CD4-positive, CD25-positive, alpha-beta regulatory T cell (primary cell): ENCODE data around the gene TM9SF2. TPM values are rescaled to one million over a fixed set of nuclear protein-coding genes. Genes with fewer than 3 reads are reported as not detected.
"Not testable (repeated sequence)": the region's sequence is repeated elsewhere in the genome, so short reads cannot be mapped to it uniquely, and the experiment has no call there.

Experiments
- ATAC-seq, 2 donors: fragments of 150-1000 bp; cut with Tn5 transposase; one replicate each; pipeline ENCODE4 v1.10.0; 2021; ENCODE audit warnings: low read depth in 2 of 2, moderate number of reproducible peaks in 2 of 2, moderate library complexity in 1 of 2
- DNase-seq, 3 donors: peaks; one replicate each; pipeline versions ENCODE4 v3.0.0 to v3.0.0-alpha.2; 2012 to 2022; ENCODE audit warnings: mixed read lengths in 1 of 3
- H3K27ac ChIP-seq: one replicate; pipeline ENCODE4 v1.7.0; 2013; ENCODE audit warnings: mild to moderate bottlenecking, low read length; ENCODE audit not compliant: insufficient read depth, poor library complexity, severe bottlenecking
- H3K27me3 ChIP-seq: one replicate; pipeline ENCODE4 v1.7.0; 2013; ENCODE audit warnings: low read length; ENCODE audit not compliant: control insufficient read depth, insufficient read depth
- H3K36me3 ChIP-seq: one replicate; pipeline ENCODE4 v1.7.0; 2013; ENCODE audit warnings: mild to moderate bottlenecking, low read length, moderate library complexity; ENCODE audit not compliant: control insufficient read depth, insufficient read depth
- H3K4me1 ChIP-seq: 2 replicates; pipeline ENCODE4 v1.7.0; 2013; ENCODE audit warnings: mild to moderate bottlenecking, low read length; ENCODE audit not compliant: insufficient read depth, control insufficient read depth, poor library complexity, severe bottlenecking
- H3K4me3 ChIP-seq: one replicate; pipeline ENCODE4 v1.7.0; 2013; ENCODE audit warnings: low read depth, mild to moderate bottlenecking, low read length, moderate library complexity
- H3K9me3 ChIP-seq, 2 experiments: 1 replicate in 1 of 2; 2 replicates in 1 of 2; pipeline ENCODE4 v1.7.0; 2013; ENCODE audit warnings: low read length in 2 of 2, mild to moderate bottlenecking in 1 of 2, moderate library complexity in 1 of 2; ENCODE audit not compliant: control insufficient read depth in 2 of 2
- H3K27ac Mint-ChIP-seq, 3 donors: one replicate each; pipeline ENCODE4 v1.8.0; 2020 to 2022; ENCODE audit warnings: mild to moderate bottlenecking in 3 of 3, mixed read lengths in 3 of 3, moderate library complexity in 2 of 3
- H3K27me3 Mint-ChIP-seq: one replicate; pipeline ENCODE4 v1.8.0; 2022; ENCODE audit warnings: mild to moderate bottlenecking, mixed read lengths
- H3K36me3 Mint-ChIP-seq: one replicate; pipeline ENCODE4 v1.8.0; 2020; ENCODE audit warnings: mixed read lengths
- H3K4me1 Mint-ChIP-seq, 4 donors: one replicate each; pipeline ENCODE4 v1.8.0; 2020 to 2022; ENCODE audit warnings: mixed read lengths in 4 of 4, mild to moderate bottlenecking in 1 of 4
- H3K4me3 Mint-ChIP-seq, 4 donors: one replicate each; pipeline ENCODE4 v1.8.0; 2020 to 2022; ENCODE audit warnings: mild to moderate bottlenecking in 4 of 4, mixed read lengths in 4 of 4, moderate library complexity in 3 of 4
- H3K9me3 Mint-ChIP-seq, 7 donors: one replicate each; pipeline ENCODE4 v1.8.0; 2020 to 2022; ENCODE audit warnings: mixed read lengths in 7 of 7, mild to moderate bottlenecking in 3 of 7, moderate library complexity in 2 of 7
- polyA plus RNA-seq, 4 donors: library from polyadenylated mRNA; unstranded; fragments of 300-500 nt; fragmentation: Illumina TruSeq; gene quantifications; one replicate each; pipeline ENCODE4 v1.2.3, GENCODE V29; 2021
- total RNA-seq: library from RNA; stranded (reverse); gene quantifications from one replicate; pipeline ENCODE4 v1.2.3, GENCODE V29; 2022

TM9SF2 gene
- total and polyA plus RNA-seq, 5 donors from 2014 or later = 53.7 to 124 (median 111) TPM

DNA sequence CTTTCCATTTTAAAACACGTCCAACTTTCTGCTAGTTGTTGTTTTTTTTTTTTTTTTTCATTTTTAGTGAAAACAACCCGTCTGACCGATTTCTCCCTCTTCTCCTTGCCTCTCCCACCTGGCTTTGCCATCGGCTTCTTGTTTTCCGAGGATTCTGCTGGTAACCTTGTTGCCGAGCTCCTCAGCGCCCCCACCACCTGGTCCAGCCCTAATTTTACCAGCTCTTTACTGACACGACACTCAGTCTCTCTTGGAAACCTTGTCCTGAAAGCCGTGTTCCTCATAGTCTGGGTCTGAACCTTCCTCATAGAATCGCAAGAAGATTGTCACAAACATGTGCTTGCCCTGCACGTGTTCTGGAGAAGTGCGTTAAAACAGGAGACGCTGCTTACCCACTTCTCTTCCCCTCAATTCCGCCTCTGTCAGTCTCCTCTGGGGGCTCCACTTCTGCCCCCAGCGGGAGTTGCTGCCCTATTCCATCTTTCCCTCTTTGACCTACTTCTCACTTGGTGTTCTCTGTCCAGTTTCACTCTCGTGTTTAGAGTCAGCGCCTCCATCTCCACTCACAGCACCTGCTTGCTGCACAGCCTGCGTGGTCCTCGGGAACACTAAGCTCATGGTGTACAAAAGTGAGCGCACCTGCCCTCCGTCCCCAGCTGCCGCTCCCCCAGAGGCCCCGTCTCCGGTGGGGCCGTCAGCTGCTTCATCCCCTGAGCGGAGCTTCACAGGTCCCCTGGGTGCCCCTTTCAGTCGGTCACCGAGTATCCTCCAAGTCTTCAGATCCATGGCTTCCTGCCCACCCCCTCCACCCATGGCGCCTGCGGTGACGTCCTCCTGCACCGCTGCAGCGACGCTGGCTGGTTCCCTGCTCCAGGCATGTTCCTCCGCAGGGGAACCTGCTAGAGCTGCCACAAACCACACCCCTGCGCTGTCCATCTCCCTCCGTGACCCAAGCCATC, 65.1 kb downstream of the TM9SF2 start:
- no peak for DNase-seq
- Histone ChIP-seq H3K36me3 (peaks cover 28% of the 10 kb centered on the region), H3K9me3 (peaks cover 0 to 3% of the 10 kb centered on the region in 2 experiments), H3K4me3 (peak overlapping the region; percentile 69), H3K27ac (no peak overlapping the region), H3K4me1 (no peaks in the 10 kb centered on the region), H3K27me3 (no peaks in the 10 kb centered on the region)
- no peaks in the 10 kb centered on the region for H3K27me3 Mint-ChIP-seq
- peak overlapping the region in 3 of 4 donors; percentile 78 to 88 (median 86) for H3K4me3 Mint-ChIP-seq
- peak overlapping the region; percentile 42 to 88 (median 56) for H3K27ac Mint-ChIP-seq
- ATAC-seq = peak in 1 of 2 donors; percentile 53
- peaks cover 31% of the 10 kb centered on the region for H3K36me3 Mint-ChIP-seq
- peaks cover 0 to 15% (median 4%) of the 10 kb centered on the region in 4 donors for H3K4me1 Mint-ChIP-seq
- H3K9me3 Mint-ChIP-seq = peaks cover 0 to 9% (median 1%) of the 10 kb centered on the region in 7 donors

DNA sequence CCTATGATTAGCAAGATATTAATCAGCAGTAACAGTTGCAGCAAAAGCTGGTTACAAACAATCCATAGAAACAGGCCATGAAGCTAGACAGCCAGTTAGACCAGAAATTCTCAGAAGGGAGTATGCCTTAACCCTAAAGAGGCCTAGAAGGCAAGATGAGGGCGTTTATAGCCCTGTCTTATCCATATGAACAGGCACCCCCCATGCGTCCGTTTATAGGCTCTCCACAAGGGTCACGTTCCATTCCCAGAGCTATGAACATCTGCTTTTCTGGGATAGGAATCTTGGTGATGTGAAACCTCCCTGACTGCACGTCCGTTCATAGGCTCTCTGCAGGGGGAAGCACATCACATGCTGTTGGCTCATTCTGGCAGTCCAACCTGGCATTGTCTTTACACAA, 67.6 kb downstream of the TM9SF2 start:
- not testable (repeated sequence) for H3K27ac ChIP-seq, H3K4me1 ChIP-seq, DNase-seq, H3K9me3 Mint-ChIP-seq, H3K27ac Mint-ChIP-seq, H3K4me3 ChIP-seq, H3K27me3 ChIP-seq, H3K9me3 ChIP-seq, H3K27me3 Mint-ChIP-seq, H3K36me3 ChIP-seq, ATAC-seq
- H3K4me1 Mint-ChIP-seq = peaks cover 0 to 15% (median 4%) of the 10 kb centered on the region in 4 donors
- peaks cover 15% of the 10 kb centered on the region for H3K36me3 Mint-ChIP-seq
- peak overlapping the region in 1 of 4 donors; percentile 73 for H3K4me3 Mint-ChIP-seq

DNA sequence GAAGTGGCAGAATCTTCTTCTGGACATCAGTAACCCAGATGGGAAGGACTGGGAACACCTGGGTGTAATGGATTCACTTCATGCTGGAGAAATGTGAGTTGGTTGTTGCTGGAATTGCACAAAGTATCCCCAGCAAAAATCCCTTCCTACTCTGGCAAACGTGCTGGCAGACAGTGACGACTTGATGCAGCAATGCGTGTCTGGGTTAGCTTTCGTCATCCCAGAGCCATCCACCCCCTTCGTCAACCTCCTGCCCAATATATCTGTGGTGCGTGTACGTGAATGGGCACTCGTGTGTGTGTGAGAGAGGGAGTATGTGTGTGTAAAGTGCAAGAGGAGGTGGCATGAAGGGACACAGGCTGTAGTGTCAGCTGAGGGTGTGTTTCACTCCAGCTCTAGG, 70.9 kb downstream of the TM9SF2 start:
- Mint-ChIP-seq H3K4me3 (no peak overlapping the region), H3K27ac (no peak overlapping the region), H3K9me3 (peaks cover 0 to 9% (median 1%) of the 10 kb centered on the region in 7 donors), H3K36me3 (peaks cover 9% of the 10 kb centered on the region), H3K27me3 (no peaks in the 10 kb centered on the region), H3K4me1 (peaks cover 0 to 5% (median 1%) of the 10 kb centered on the region in 4 donors)
- ATAC-seq = no peak
- H3K27ac ChIP-seq = no peak overlapping the region
- no peaks in the 10 kb centered on the region for H3K4me1 ChIP-seq
- H3K9me3 ChIP-seq = peaks cover 0 to 3% of the 10 kb centered on the region in 2 experiments
- no peak overlapping the region for H3K4me3 ChIP-seq
- DNase-seq = no peak
- H3K27me3 ChIP-seq = no peaks in the 10 kb centered on the region
- H3K36me3 ChIP-seq = no peaks in the 10 kb centered on the region

DNA sequence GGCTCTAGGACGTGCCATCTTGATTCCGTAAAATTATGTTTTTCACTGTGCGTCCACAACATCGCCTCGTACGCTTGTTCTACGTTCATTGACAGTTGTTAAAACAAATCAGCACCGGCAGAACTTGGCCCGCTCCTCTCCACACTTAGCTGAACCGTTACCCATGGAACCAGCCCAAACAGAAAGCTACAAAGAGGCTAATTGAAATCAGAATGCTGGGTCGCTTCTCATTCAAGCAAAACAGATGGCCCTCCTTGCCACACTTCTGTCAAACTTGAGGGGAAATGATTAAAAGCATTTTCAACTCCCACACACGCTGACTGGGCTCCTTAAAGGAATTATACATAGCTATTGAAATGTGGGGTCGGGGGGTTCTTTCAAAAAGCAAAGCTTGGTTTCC, 71.6 kb downstream of the TM9SF2 start:
- H3K36me3 Mint-ChIP-seq = peaks cover 9% of the 10 kb centered on the region
- Histone ChIP-seq H3K9me3 (peaks cover 0 to 3% of the 10 kb centered on the region in 2 experiments), H3K36me3 (no peaks in the 10 kb centered on the region), H3K4me3 (no peak overlapping the region), H3K4me1 (no peaks in the 10 kb centered on the region), H3K27ac (no peak overlapping the region), H3K27me3 (no peaks in the 10 kb centered on the region)
- no peak overlapping the region for H3K27ac Mint-ChIP-seq
- H3K9me3 Mint-ChIP-seq = peaks cover 0 to 9% (median 1%) of the 10 kb centered on the region in 7 donors
- ATAC-seq = no peak
- no peaks in the 10 kb centered on the region for H3K27me3 Mint-ChIP-seq
- no peak for DNase-seq
- H3K4me1 Mint-ChIP-seq = peaks cover 0 to 5% (median 1%) of the 10 kb centered on the region in 4 donors
- H3K4me3 Mint-ChIP-seq = no peak overlapping the region

DNA sequence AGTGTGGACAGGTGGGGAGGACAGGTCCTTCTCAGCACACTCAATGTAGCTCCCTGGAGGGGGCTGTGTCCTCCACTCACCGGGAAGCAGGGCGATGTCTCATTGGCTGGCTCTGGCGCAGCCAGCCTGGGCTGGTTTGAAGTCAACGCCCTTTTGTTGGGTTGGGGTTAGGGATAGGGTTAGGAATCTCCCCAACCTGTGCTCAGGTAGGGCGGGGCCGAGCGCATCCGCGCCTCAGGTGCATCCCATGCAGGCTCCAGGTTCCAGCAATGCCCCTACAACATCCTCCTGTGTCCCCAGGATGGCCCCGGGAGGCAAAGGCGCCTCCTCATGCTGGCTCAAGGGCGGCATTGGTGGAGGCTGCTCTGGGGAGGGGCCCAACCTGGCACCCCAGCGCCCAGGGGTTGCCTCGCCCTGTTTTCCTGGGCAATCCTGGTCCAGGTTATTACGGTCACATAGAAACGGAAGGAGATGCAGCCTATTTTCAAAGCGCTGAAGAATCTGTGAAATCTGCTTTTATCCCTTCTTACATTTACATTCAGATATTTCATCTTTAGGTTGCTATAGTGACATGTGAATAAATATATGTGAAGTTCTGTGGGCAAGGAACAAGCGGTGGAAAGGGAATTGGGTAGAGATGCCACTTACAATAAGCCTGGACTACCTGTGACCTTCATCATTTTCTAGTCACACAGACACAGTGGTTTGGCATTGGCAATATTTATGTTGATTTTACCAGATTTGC, 74.3 kb downstream of the TM9SF2 start:
- H3K36me3 ChIP-seq = no peaks in the 10 kb centered on the region

DNA sequence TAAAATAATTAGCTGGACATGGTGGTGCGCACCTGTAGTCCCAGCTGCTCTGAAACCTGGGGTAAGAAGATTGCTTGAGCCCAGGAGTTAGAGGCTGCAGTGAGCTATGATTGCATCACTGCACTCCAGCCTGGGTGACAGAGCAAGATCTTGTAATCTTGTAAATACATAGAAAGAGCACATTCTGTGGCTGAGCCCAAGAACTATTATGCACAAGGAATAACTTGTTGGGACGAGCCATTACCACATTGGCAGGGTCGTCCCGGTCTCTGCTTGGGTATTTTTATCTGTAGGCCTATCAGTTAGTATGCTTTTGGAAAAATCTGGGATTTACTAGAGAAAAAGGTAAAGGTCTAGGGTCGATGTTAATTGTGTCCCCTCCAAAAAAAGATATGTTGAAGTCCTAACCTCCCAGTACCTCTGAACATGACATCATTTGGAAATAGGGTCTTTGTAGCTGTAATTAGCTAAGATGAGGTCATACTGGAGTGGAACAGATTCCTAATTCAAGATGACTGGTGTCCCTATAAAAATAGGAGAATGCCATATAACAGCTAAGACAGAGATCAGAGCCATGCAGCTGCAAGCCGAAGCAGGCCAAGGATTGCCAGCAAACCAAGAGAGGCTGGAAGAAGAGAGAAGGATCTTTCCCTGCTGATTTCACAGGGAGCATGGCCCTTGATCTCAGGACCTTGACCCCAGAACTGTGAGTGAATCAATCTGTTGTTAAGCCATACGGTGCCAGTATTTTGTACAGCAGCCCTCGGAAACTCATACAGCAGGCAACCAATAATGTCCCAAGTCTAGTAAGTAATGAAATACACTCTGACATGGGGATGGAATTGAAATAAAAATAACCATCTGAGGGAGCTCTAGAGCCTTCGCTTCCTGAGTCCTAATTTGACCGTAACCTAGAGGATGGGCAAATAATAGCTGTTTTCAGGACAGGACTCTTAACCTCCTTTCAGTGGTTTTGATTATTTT, 77.0 kb downstream of the TM9SF2 start:
- DNase-seq (no peak), ATAC-seq (no peak)
- Mint-ChIP-seq H3K27me3 (no peaks in the 10 kb centered on the region), H3K4me1 (peaks cover 0 to 20% (median 5%) of the 10 kb centered on the region in 4 donors), H3K27ac (no peak overlapping the region), H3K36me3 (no peaks in the 10 kb centered on the region), H3K9me3 (no peaks in the 10 kb centered on the region), H3K4me3 (no peak overlapping the region)
- H3K4me3 ChIP-seq = no peak overlapping the region
- H3K9me3 ChIP-seq = no peaks in the 10 kb centered on the region
- no peaks in the 10 kb centered on the region for H3K4me1 ChIP-seq
- no peaks in the 10 kb centered on the region for H3K36me3 ChIP-seq
- no peak overlapping the region for H3K27ac ChIP-seq
- no peaks in the 10 kb centered on the region for H3K27me3 ChIP-seq

More for the DNA sequence above, 74.3 kb downstream of the TM9SF2 start:
- DNase-seq = no peak
- H3K4me3 ChIP-seq = no peak overlapping the region
- H3K9me3 ChIP-seq = no peaks in the 10 kb centered on the region
- Mint-ChIP-seq H3K27ac (peak overlapping the region in 1 of 3 donors; percentile 62), H3K4me3 (no peak overlapping the region), H3K36me3 (no peaks in the 10 kb centered on the region), H3K27me3 (no peaks in the 10 kb centered on the region), H3K9me3 (no peaks in the 10 kb centered on the region), H3K4me1 (peaks cover 0 to 14% (median 5%) of the 10 kb centered on the region in 4 donors)
- no peaks in the 10 kb centered on the region for H3K27me3 ChIP-seq
- H3K27ac ChIP-seq = no peak overlapping the region
- ATAC-seq = no peak
- H3K4me1 ChIP-seq = no peaks in the 10 kb centered on the region
